Dedifferentiated amniotic fluid mesenchymal stem cell (primary cell): ENCODE results near the gene GLRA1.
"Not testable (repeated sequence)": the region's sequence is repeated elsewhere in the genome, so short reads cannot be mapped to it uniquely, and the experiment has no call there.

Experiments
- DNase-seq: peaks from one replicate; pipeline ENCODE4 v3.0.0-alpha.2; 2016; ENCODE audit errors: extremely low spot score

GLRA1 gene

GRCh38 chr5:151820271-151820670, 104.4 kb downstream of the GLRA1 start:
- DNase-seq, result no peak

GRCh38 chr5:151819830-151820229, 104.8 kb downstream of the GLRA1 start:
- no peak for DNase-seq

DNA sequence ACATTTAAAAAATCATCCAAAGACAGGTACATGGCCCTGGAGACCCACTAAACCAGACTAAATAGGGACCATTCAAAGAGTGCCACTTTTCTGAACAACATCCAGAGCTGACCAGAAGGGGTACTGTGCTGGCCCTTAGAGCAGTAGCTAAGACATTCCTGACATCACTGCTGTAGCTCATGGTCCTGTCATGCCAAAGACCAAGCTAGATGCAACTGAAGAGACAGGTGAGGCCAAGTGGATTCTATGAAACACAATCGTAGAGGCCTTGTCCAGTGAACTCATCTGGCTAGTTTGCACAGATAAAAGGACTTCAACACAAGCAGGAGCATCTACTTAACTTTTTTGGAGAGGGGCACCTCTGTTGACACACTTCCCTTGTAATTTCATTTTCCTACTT, 109.6 kb downstream of the GLRA1 start:
- no peak for DNase-seq

GRCh38 chr5:151812757-151813309, 111.8 kb downstream of the GLRA1 start:
- no peak for DNase-seq

- DNase-seq, result no peak
Measured at GRCh38 chr5:151811593-151812321, 112.9 kb downstream of the GLRA1 start.

DNA sequence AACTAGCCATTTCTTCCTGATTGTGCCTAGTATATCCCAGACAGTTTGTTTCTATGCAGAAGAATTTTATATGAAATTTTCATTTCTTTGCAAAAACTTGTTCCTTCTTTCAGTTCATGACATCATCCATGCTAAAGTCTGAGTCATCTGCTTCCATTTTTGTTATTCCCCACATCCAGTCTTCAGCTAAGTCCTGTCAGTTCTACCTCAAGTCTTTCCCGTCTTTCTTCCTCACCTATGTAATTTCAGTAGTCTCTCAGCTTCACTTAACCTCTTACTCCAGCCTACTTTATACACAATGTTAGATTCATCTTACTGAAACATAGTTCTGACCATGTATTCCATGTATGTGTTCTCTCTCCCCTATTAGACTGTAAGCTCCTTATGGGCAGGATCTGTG, 113.8 kb downstream of the GLRA1 start:
- DNase-seq, result no peak

GRCh38 chr5:151810449-151810848, 114.2 kb downstream of the GLRA1 start:
- DNase-seq, result no peak

DNA sequence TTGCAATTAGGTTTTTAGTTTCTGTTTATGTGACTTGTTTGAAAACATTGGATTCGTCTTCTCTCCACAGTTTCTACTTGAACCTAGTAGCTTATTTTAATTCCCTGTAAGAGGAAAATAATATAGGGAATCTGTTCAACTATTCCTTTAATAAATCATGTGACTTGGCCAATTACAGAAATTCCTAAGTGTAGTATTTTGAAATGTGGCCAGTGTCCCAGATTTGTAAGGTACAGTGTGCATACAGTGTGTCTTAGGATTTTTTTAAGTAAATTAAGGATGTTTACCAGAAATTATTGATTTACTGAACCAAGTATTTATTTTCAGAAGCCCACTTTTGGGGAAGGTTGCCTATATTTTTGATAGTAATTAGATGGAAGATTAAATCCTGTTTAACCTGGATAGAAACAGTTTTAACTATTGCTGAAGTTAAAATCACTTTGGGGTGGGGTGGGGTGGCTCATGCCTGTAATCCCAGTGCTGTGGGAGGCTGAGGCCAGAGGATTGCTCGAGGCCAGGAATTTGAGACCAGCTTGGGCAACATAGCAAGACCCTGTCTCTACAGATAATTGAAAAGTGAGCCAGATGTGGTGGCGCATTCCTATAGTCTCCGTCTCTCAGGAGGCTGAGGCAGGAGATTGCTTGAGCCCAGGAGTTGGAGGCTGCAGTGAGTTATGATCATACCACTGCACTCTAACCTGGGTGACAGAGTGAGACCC, 116.0 kb downstream of the GLRA1 start:
- DNase-seq, result no peak

- no peak for DNase-seq
Measured at GRCh38 chr5:151805414-151806223, 119.0 kb downstream of the GLRA1 start.

DNA sequence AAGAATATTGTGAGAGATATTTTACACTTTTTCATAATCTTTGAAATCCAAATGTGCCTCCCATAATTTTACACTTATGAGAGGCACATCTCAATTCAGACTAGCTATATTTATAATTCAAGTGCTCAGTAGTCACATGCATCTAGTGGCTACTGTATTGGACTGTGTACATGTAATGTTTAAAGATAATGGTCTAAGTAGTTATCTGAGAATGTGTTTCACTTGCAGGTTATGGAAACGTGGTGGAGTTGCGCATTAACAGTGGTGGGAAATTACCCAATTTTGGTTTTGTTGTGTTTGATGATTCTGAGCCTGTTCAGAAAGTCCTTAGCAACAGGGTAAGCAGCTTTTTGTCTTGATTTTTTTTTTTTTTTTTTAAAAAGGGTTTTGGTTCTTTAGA, 124.1 kb downstream of the GLRA1 start:
- DNase-seq, result no peak

DNA sequence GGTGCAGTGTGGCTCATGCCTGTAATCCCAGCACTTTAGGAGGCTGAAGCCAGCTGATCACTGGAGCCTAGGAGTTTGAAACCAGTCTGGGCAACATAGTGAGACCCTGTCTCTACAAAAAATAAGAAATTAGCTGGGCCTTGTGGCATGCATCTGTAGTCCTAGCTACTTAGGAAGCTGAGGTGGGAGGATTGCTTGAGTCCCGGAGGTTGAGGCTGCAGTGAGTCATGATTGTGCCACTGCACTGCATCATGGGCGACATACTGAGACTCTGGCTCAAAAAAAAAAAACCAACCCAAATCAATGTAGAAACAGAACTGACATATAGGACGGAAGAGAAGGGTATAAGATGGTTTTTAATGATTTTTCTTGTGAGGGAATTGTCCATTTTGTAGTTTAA, 125.2 kb downstream of the GLRA1 start:
- no peak for DNase-seq

DNA sequence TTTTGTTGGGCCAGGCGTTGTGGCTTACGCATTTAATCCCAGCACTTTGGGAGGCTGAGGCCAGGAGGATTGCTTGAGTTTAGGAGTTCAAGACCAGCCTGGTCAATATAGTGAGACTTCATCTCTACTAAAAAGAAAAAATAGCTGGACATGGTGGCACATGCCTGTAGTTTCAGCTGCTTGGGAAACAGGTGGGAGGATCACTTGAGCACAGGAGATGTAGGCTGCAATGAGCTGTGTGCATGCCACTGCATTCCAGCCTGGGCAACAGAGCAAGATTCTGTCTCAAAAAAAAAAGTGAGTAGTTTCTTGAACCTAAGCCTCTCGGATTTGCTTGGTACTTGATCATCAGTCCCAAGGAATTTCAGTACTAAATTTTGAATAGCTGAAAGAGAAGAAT, 126.0 kb downstream of the GLRA1 start:
- DNase-seq, result no peak

DNA sequence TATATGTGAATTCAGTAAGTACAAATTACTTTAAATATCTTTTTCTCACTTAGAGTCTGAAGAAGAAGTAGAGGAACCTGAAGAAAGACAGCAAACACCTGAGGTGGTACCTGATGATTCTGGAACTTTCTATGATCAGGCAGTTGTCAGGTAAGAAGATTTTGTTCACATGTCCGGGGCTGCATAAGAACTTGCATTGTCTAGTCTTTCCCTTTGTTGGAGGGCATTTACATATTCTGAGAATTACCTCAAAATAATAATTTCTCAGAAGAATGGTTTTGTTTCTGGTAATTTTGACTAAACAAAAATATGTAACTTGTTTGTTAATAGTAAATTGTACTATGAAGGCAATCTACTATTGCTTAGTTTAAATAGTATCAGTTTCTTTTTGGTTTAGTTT, 129.2 kb downstream of the GLRA1 start:
- DNase-seq, result no peak

DNA sequence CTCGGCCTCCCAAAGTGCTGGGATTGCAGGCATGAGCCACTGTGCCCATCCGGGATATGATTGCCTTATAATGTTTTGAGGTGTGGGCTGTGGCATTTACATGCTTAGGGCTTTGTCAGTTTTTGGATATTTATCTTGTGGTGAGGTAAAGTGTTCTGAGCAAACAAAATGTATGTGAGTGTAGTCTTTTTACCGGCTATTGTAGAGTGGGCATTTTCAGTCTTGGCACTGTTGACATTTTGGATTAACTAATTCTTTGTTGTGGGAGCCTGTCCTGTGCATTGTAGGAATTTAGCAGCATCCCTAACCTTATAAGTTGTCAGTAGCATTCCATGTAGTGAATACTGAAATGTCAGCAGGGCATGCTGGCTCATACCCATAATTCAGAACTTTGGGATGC, 131.3 kb downstream of the GLRA1 start:
- no peak for DNase-seq

DNA sequence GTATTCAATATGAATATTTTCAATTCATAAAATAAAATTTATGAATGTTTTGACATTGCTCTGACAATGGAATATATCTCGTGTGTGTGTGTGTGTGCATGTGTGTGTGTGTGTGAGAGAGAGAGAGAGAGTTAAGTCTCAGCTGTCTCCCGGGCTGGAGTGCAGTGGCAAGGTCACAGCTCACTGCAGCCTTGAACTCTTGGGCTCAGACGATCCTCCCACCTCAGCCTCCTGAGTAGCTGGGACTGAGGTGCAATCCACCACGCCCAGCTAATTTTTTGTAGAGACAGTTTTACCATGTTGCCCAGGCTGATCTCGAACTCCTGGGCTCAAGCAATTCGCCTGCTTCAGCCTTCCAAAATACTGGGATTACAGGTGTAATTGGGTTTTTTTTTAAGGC, 136.8 kb downstream of the GLRA1 start:
- no peak for DNase-seq

- no peak for DNase-seq
Measured at GRCh38 chr5:151786468-151786867, 138.2 kb downstream of the GLRA1 start.

GRCh38 chr5:151784141-151784540, 140.5 kb downstream of the GLRA1 start:
- DNase-seq, result no peak

DNA sequence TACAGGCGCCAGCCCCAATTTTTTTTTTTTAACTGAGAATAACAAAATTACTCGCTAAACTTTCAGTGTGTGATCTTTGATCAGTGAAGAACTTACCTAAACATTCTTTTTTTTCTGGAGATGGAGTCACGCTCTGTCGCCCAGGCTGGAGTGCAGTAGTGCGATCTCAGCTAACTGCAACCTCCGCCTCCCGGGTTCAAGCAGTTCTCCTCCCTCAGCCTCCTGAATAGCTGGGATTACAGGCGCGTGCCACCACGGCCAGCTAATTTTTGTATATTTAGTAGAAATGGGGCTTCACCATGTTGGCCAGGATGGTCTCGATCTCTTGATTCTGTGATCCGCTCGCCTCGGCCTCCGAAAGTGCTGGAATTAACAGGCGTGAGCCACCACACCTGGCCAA, 141.0 kb downstream of the GLRA1 start:
- DNase-seq, result not testable (repeated sequence)

DNA sequence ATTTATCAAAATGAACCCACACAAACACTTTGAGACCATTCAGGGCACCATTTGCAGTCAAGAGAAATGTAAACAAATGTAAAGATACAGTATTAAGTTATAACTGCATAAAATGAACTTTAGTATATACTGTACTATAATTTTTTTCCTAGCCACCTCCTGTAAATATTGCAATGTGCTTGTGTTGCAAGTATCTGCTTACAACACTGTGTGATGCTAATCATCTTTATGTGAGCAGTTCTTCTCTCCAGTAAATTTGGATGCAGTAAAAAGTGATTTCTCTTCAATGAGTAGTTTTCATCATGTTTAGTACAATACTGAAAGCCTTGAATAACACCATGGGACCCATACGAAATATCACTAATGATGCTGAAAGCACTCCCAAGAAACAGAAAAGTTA, 143.4 kb downstream of the GLRA1 start:
- DNase-seq, result no peak

DNA sequence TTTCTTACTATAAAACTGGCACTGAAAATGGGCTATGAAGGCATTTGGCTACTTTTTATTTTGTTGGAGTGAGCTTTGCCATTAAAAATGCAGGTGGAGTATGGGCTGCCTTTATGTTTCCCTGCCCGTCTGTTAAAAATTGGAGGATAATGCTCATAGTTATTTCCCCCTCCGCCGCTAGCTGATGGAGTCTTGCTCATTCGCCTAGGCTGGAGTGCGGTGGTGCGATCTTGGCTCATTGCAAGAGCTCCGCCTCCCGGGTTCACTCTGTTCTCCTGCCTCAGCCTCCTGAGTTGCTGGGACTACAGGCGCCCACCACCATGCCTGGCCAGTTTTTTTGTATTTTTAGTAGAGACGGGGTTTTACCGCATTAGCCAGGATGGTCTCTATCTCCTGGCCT, 144.3 kb downstream of the GLRA1 start:
- no peak for DNase-seq

DNA sequence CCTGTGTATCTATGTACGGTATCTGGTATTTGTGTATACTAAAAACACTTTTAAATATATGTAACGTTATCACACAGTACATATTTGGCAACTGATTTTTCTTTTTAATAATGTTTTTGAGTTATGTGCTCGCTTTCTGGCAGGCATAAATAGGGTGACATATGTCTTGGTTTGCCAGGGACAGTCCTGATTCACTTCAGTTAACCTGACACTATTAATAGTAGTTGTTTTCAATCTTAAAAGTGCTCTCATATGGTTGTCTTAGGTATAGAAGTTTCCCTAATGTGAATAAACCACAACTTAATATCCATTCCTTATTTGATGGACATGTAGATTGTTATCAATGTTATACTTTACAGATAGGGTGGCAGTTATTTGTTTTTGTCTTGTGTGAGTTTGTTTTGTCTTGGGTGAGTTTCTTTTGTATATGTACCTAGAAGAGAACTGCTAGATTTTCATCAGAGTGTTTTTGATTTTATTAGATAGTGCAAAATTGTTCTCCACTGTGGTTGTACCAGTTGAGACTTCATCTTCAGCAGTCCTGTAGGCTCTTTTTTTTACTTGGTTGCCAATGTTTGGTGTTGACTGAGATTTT, 145.0 kb downstream of the GLRA1 start:
- DNase-seq, result no peak

GRCh38 chr5:151775025-151775606, 149.5 kb downstream of the GLRA1 start:
- no peak for DNase-seq
